OCI-LY3 (cell line): Measurements from ENCODE around the gene STUB1.

Experiments
- H2AFZ ChIP-seq: fragments of 200-600, 300-600 bp; shearing (Covaris generic); 2 replicates; pipeline ENCODE4 v1.6.0; 2014; ENCODE audit warnings: antibody characterized with exemption, low read depth, low read length
- H3K27ac ChIP-seq: fragments of 200-600, 300-600 bp; sonication (generic); 2 replicates; pipeline ENCODE4 v1.5.1; 2014; ENCODE audit warnings: mild to moderate bottlenecking, low read length, moderate library complexity, mixed read lengths
- H3K27me3 ChIP-seq: fragments of 200-600, 300-600 bp; sonication (generic); 2 replicates; pipeline ENCODE4 v1.6.1; 2014; ENCODE audit warnings: low read depth, low read length, mixed read lengths
- H3K36me3 ChIP-seq: fragments of 200-600, 300-600 bp; sonication (generic); replicated peaks from 2 replicates; pipeline ENCODE3; 2014; ENCODE audit warnings: low read depth, low read length, mixed read lengths
- H3K4me1 ChIP-seq: fragments of 300-600, 200-600 bp; sonication (generic); 2 replicates; pipeline ENCODE4 v1.6.1; 2014; ENCODE audit warnings: low read length, mixed read lengths
- H3K4me2 ChIP-seq: fragments of 200-600, 300-600 bp; sonication (generic); 2 replicates; pipeline ENCODE4 v1.6.1; 2014; ENCODE audit warnings: low read length, mixed read lengths
- H3K4me3 ChIP-seq: fragments of 300-600, 200-600 bp; sonication (generic); 2 replicates; pipeline ENCODE4 v1.5.1; 2014; ENCODE audit warnings: antibody characterized with exemption, mild to moderate bottlenecking, low read length, moderate library complexity
- H3K79me2 ChIP-seq: fragments of 300-600, 200-600 bp; shearing (Covaris generic); 2 replicates; pipeline ENCODE4 v1.6.1; 2014; ENCODE audit warnings: mild to moderate bottlenecking, low read length, mixed read lengths
- H3K9ac ChIP-seq: fragments of 300-600, 200-600 bp; shearing (Covaris generic); 2 replicates; pipeline ENCODE4 v1.6.0; 2014; ENCODE audit warnings: mild to moderate bottlenecking, low read length, moderate library complexity
- H3K9me3 ChIP-seq: fragments of 200-600, 300-600 bp; shearing (Covaris generic); 2 replicates; pipeline ENCODE4 v1.6.1; 2014; ENCODE audit warnings: low read length, mixed read lengths; ENCODE audit not compliant: insufficient read depth
- H4K20me1 ChIP-seq: fragments of 200-600, 300-600 bp; sonication (generic); 2 replicates; pipeline ENCODE4 v1.6.1; 2016; ENCODE audit warnings: low read length, mixed read lengths; ENCODE audit not compliant: insufficient read depth
- EZH2phosphoT487 ChIP-seq: fragments of 200-600 bp; shearing (Covaris generic); IDR thresholded peaks from 2 replicates; pipeline ENCODE4 v1.6.1; 2018; ENCODE audit warnings: antibody characterized with exemption, mixed run types, low read depth
- TF ChIP-seq, protein P1 (sequence below): fragments of 200-600, 300-600 bp; sonication (generic); IDR thresholded peaks from 2 replicates; pipeline ENCODE4 v1.5.1; 2014; ENCODE audit warnings: antibody characterized with exemption, low read length, low read depth

STUB1 gene

DNA sequence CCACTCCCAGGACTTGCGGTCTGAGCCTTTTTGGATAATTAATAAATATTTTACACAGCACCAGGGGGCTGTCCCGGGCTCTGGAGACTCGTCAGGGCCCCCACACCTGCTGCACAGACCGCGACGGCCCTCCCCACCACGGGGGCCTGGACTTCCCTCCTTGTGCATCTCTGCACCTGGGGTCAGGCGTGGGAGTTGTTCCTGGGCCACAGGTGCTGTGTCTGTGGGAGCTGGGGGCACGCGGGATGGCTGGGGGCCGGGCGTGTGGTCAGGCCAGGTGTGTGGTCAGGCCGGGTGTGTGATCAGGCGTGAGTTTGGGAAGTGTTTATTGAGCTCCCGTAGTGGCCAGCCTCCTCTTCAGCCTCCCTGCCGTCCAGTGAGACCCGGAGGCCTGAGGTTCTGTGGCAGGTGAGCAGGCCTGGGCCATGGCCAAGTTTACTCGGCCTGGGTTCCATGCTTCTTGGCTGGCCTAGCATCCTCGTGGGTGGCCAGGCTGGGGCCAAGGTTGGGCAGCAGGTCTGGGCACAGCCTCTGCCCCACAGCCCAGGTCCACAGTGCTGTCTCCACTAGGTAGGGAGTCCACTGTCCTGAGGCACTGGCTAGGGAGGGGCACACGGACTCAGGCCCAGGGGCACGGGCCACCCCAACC is 1.9 kb upstream of the STUB1 start:
- Histone ChIP-seq H3K4me2 (no peak overlapping the region), H3K9me3 (no peaks in the 10 kb centered on the region), H3K36me3 (peaks cover 21% of the 10 kb centered on the region), H4K20me1 (0 out of 2 replicates have a peak, but pooled peaks cover 4% of the 10 kb centered on the region), H3K27me3 (no peaks in the 10 kb centered on the region), H3K9ac (no peak overlapping the region), H3K4me3 (no peak overlapping the region), H2AFZ (no peak overlapping the region), H3K27ac (no peak overlapping the region), H3K4me1 (peaks cover 14% of the 10 kb centered on the region), H3K79me2 (peaks cover 30% of the 10 kb centered on the region)
- no peak for TF ChIP-seq EZH2phosphoT487
- TF ChIP-seq, protein P1, sequence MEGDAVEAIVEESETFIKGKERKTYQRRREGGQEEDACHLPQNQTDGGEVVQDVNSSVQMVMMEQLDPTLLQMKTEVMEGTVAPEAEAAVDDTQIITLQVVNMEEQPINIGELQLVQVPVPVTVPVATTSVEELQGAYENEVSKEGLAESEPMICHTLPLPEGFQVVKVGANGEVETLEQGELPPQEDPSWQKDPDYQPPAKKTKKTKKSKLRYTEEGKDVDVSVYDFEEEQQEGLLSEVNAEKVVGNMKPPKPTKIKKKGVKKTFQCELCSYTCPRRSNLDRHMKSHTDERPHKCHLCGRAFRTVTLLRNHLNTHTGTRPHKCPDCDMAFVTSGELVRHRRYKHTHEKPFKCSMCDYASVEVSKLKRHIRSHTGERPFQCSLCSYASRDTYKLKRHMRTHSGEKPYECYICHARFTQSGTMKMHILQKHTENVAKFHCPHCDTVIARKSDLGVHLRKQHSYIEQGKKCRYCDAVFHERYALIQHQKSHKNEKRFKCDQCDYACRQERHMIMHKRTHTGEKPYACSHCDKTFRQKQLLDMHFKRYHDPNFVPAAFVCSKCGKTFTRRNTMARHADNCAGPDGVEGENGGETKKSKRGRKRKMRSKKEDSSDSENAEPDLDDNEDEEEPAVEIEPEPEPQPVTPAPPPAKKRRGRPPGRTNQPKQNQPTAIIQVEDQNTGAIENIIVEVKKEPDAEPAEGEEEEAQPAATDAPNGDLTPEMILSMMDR, result no peak

DNA sequence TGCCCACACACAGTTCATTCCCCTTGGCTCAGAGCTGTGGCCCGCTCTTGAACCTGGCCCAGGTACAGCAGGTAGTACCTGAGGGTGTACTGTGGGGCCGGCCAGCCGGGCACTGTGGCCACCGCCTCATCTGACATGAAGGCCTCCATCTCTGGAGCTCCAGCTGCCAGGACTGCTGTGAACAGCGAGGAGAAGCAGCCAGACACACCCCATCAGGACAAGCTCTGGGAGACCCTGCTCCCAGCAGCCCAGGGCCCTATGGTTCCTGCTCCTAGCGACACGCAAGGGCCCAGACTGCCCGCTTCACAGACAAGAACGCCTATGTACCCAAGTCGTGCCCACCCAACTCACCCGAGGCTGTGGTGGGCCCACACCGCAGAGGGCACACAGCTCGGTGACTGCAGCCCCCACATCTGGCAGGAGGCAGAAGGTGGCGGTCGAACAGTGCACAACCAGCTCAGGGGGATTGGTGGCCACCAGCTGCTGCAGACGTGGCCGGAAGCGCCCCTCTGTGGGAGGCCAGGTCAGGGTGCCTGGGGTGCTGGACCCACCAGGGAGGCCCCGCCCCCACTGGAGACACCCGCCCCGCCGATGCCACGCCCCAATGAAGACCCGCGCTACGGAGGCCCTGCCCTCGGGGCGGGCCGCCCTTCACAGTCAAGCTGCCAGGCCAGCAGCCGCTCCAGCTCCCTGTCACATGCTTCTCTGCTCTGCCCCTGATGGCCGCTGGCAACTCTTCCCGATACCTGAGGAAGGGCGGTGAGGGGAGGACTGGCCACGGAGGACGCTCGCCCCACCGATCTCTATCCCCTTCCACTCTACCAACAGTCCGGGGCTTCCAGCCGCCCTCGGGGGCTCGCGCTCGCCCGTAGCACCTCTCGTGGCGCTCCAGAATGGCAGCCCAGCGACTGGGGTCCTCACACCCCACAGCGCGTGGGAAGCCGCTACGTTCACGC is 1.1 kb upstream of the STUB1 start:
- Histone ChIP-seq H4K20me1 (0 out of 2 replicates have a peak, but pooled peaks cover 4% of the 10 kb centered on the region), H3K36me3 (peaks cover 21% of the 10 kb centered on the region), H3K9ac (no peak overlapping the region), H3K27ac (no peak overlapping the region), H3K4me3 (peak overlapping the region; percentile 32; the same call in 1 of the 2 replicates), H3K27me3 (no peaks in the 10 kb centered on the region), H3K79me2 (peaks cover 37% of the 10 kb centered on the region), H3K9me3 (no peaks in the 10 kb centered on the region), H2AFZ (no peak overlapping the region), H3K4me2 (peak overlapping the region; percentile 37), H3K4me1 (peaks cover 16% of the 10 kb centered on the region)
- TF ChIP-seq, protein P1, result no peak
- TF ChIP-seq EZH2phosphoT487, result no peak

DNA sequence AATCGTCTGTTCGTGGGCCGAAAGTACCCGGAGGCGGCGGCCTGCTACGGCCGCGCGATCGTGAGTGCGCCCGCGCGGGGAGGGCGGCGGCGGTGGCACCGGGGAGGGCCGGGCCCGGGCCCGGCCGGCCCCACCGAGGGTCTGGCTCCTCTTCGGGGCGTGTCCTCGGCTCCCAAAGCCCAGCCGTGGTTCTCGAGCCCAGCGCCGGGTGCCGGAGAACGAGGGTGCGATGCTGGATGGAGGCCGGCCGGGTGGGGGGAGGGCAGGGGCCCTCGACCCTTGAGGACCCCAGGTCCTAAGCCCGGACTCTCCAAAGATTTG is 375 bp downstream of the STUB1 start:
- Histone ChIP-seq H3K4me3 (peak overlapping the region; percentile 95), H3K36me3 (peaks cover 23% of the 10 kb centered on the region), H3K4me1 (peaks cover 16% of the 10 kb centered on the region), H4K20me1 (0 out of 2 replicates have a peak, but pooled peaks cover 4% of the 10 kb centered on the region), H3K4me2 (peak overlapping the region; percentile 94), H3K27ac (peak overlapping the region; percentile 81), H3K79me2 (peaks cover 37% of the 10 kb centered on the region), H3K27me3 (no peaks in the 10 kb centered on the region), H3K9ac (peak overlapping the region; percentile 88), H2AFZ (no peak overlapping the region), H3K9me3 (no peaks in the 10 kb centered on the region)
- no peak for TF ChIP-seq EZH2phosphoT487
- TF ChIP-seq, protein P1, result no peak
